ENCODE measurements around the gene FAM135A.
"Not testable (repeated sequence)": the region's sequence is repeated elsewhere in the genome, so short reads cannot be mapped to it uniquely, and the experiment has no call there.

- not testable (repeated sequence) for TF ChIP-seq POLR2AphosphoS5 (IDR thresholded peaks at IDR 0.05; ENCODE audit: low read depth, low read length); CTCF (IDR thresholded peaks at IDR 0.05); REST (IDR thresholded peaks at IDR 0.05; ENCODE audit: insufficient read depth in 1 of 2, low read depth in 2 of 2, low read length in 1 of 2)
Measured at GRCh38 chr6:70607371-70607770, 194.1 kb downstream of the FAM135A start.

All from Panc1 (cell line).